ENCODE results near the gene OR13D1. TPM values are rescaled to one million over a fixed set of nuclear protein-coding genes. Genes with fewer than 3 reads are reported as not detected.
A peak's percentile ranks its signal among the peaks of the same experiment; 100 is the strongest.

The OR13D1 gene, protein sequence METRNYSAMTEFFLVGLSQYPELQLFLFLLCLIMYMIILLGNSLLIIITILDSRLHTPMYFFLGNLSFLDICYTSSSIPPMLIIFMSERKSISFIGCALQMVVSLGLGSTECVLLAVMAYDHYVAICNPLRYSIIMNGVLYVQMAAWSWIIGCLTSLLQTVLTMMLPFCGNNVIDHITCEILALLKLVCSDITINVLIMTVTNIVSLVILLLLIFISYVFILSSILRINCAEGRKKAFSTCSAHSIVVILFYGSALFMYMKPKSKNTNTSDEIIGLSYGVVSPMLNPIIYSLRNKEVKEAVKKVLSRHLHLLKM
- not detected for total RNA-seq (ENCODE audit: unreplicated experiment)
- long read RNA-seq, result 0 reads

DNA sequence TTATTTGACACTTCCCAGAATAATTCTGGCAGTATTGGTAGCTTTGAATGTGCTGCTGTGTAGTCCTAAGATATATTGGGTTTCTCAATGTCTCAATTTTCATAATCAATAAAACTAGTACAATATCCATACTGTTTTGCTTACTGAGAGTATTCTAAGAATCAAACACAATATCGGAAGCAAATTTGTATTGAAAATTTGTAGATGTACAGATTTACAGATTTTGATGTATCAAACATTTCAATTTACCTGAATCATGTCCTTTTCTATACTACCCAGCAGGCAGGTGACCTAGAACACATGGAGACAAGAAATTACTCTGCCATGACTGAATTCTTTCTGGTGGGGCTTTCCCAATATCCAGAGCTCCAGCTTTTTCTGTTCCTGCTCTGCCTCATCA is at the start of gene OR13D1:
Gene OR13D1 (plus strand): TSS at position 301 of the 400 bp plus-strand sequence. CDS start 0 bp downstream, at position 301.
- Mint-ChIP-seq H3K4me1 (ENCODE audit: low read depth, unreplicated experiment) (no peaks in the 10 kb centered on the region), H3K9me3 (ENCODE audit: unreplicated experiment) (no peaks in the 10 kb centered on the region), H3K27ac (ENCODE audit: unreplicated experiment) (no peak within 1 kb of the TSS), H3K36me3 (ENCODE audit: unreplicated experiment) (no peaks in the 10 kb centered on the region), H3K27me3 (ENCODE audit: unreplicated experiment) (no peaks in the 10 kb centered on the region), H3K4me3 (ENCODE audit: unreplicated experiment) (no peak within 1 kb of the TSS)
- no peak for DNase-seq
- TF ChIP-seq, protein P1, sequence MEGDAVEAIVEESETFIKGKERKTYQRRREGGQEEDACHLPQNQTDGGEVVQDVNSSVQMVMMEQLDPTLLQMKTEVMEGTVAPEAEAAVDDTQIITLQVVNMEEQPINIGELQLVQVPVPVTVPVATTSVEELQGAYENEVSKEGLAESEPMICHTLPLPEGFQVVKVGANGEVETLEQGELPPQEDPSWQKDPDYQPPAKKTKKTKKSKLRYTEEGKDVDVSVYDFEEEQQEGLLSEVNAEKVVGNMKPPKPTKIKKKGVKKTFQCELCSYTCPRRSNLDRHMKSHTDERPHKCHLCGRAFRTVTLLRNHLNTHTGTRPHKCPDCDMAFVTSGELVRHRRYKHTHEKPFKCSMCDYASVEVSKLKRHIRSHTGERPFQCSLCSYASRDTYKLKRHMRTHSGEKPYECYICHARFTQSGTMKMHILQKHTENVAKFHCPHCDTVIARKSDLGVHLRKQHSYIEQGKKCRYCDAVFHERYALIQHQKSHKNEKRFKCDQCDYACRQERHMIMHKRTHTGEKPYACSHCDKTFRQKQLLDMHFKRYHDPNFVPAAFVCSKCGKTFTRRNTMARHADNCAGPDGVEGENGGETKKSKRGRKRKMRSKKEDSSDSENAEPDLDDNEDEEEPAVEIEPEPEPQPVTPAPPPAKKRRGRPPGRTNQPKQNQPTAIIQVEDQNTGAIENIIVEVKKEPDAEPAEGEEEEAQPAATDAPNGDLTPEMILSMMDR (IDR thresholded peaks at IDR 0.05; ENCODE audit: partially characterized antibody, unreplicated experiment), result no peak

DNA sequence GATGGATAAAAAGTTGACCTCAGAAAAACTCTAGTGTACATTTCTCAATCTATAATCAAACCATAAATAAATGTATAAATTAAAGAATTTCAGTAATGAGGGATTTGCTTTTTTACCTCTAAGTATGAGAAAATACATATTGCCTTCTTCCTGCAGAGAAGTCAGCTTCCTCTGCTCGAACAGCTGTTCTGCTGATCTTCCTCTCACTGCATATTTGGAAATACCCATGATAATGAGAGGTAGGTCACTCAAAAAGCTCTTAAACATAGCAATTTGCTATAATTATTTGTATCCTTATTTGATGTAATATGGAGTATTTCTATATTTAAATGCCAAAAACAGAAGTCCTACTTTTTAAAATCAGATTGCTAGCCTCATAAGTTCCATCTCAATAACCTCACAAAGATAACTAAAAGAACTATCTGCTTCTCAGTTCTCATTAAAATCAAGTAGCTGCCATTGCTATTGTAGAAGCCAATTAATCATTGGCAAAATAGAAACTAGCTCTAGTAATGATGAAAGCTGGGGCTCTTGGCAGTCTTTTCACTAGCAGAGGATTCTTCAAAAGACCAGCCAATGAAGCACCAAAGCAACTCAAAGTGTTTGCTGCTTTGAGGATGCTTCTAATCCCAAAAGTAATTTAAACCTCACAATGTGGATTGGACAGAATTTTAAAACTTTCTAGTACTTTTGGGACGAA is 35.7 kb upstream of the OR13D1 start:
- no peaks in the 10 kb centered on the region for H3K27me3 Mint-ChIP-seq (ENCODE audit: unreplicated experiment)
- TF ChIP-seq, protein P1 (IDR thresholded peaks at IDR 0.05; ENCODE audit: partially characterized antibody, unreplicated experiment), result no peak
- no peak overlapping the region for H3K4me3 Mint-ChIP-seq (ENCODE audit: unreplicated experiment)
- no peaks in the 10 kb centered on the region for H3K4me1 Mint-ChIP-seq (ENCODE audit: low read depth, unreplicated experiment)
- H3K36me3 Mint-ChIP-seq (ENCODE audit: unreplicated experiment), result no peaks in the 10 kb centered on the region
- no peaks in the 10 kb centered on the region for H3K9me3 Mint-ChIP-seq (ENCODE audit: unreplicated experiment)
- no peak for DNase-seq
- H3K27ac Mint-ChIP-seq (ENCODE audit: unreplicated experiment), result no peak overlapping the region

DNA sequence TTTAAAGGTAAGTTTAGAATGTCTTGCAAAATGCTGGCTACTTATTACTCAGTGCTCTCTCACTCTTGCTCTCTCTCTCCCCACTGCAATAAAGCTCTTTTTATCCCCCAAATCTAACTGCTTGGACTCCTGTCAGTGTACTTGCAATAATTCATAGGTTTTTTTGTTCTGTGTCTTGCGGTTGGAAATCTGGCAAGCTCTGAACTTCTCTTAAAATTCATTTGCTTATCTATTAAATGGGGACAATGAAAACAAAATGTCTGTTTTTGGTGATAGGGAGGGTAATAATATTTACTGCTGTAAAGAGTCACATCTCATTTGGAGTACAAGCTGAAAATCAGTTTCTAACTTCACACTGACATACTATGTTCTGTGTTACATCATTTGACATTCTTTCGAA is 18.7 kb upstream of the OR13D1 start:
- Mint-ChIP-seq H3K4me3 (ENCODE audit: unreplicated experiment) (no peak overlapping the region), H3K27me3 (ENCODE audit: unreplicated experiment) (no peaks in the 10 kb centered on the region), H3K9me3 (ENCODE audit: unreplicated experiment) (no peaks in the 10 kb centered on the region), H3K4me1 (ENCODE audit: low read depth, unreplicated experiment) (no peaks in the 10 kb centered on the region), H3K36me3 (ENCODE audit: unreplicated experiment) (no peaks in the 10 kb centered on the region), H3K27ac (ENCODE audit: unreplicated experiment) (no peak overlapping the region)
- TF ChIP-seq, protein P1 (IDR thresholded peaks at IDR 0.05; ENCODE audit: partially characterized antibody, unreplicated experiment), result no peak
- DNase-seq, result no peak

DNA sequence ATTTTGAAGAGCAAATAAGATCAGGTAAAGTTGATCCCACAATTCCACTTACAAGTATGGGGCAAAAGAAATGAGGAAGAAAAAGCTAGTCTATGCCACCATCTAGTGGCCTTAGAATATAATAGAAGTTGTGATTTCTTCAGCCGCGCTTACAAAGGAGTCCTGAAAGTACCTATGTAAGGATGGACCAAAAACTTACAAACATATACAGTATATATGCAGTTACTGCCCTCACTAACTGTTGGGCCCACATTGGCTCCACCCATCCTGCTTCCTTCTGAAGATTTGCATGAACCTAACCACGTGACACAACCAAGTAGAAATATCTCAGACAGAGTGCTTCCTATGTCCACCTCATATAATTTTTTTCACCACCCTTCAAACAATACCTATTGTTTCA is 11.7 kb upstream of the OR13D1 start:
- H3K27ac Mint-ChIP-seq (ENCODE audit: unreplicated experiment), result no peak overlapping the region
- peaks cover 2% of the 10 kb centered on the region for H3K9me3 Mint-ChIP-seq (ENCODE audit: unreplicated experiment)
- H3K4me1 Mint-ChIP-seq (ENCODE audit: low read depth, unreplicated experiment), result no peaks in the 10 kb centered on the region
- H3K36me3 Mint-ChIP-seq (ENCODE audit: unreplicated experiment), result no peaks in the 10 kb centered on the region
- TF ChIP-seq, protein P1 (IDR thresholded peaks at IDR 0.05; ENCODE audit: partially characterized antibody, unreplicated experiment), result peak; percentile 59
- DNase-seq, result no peak
- H3K4me3 Mint-ChIP-seq (ENCODE audit: unreplicated experiment), result no peak overlapping the region
- H3K27me3 Mint-ChIP-seq (ENCODE audit: unreplicated experiment), result peaks cover 1% of the 10 kb centered on the region

DNA sequence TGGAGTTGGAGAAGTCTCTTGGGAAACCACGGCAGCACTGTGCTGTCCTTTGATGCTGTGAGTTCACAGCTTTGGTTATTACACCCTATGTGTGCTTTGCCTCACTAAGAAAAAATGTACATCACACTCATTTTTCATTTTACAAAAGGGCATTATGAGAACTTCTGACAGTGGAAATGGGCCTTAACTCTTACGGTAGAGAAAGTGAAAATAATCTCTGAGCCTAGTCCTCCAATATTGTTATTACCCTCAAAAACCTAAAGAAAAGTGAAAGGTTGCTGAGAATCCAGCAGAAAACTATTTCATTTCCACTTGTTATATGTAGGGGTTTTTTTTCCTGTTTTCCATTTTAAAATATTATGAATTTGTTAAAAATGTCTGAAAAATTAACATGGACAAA is 8.2 kb upstream of the OR13D1 start:
- no peaks in the 10 kb centered on the region for H3K27me3 Mint-ChIP-seq (ENCODE audit: unreplicated experiment)
- no peak for DNase-seq
- no peaks in the 10 kb centered on the region for H3K4me1 Mint-ChIP-seq (ENCODE audit: low read depth, unreplicated experiment)
- TF ChIP-seq, protein P1 (IDR thresholded peaks at IDR 0.05; ENCODE audit: partially characterized antibody, unreplicated experiment), result no peak
- no peaks in the 10 kb centered on the region for H3K9me3 Mint-ChIP-seq (ENCODE audit: unreplicated experiment)
- no peak overlapping the region for H3K4me3 Mint-ChIP-seq (ENCODE audit: unreplicated experiment)
- no peaks in the 10 kb centered on the region for H3K36me3 Mint-ChIP-seq (ENCODE audit: unreplicated experiment)
- no peak overlapping the region for H3K27ac Mint-ChIP-seq (ENCODE audit: unreplicated experiment)

All from glutamatergic neuron (in vitro differentiated cells).